ENCODE results near the gene RXYLT1.

DNA sequence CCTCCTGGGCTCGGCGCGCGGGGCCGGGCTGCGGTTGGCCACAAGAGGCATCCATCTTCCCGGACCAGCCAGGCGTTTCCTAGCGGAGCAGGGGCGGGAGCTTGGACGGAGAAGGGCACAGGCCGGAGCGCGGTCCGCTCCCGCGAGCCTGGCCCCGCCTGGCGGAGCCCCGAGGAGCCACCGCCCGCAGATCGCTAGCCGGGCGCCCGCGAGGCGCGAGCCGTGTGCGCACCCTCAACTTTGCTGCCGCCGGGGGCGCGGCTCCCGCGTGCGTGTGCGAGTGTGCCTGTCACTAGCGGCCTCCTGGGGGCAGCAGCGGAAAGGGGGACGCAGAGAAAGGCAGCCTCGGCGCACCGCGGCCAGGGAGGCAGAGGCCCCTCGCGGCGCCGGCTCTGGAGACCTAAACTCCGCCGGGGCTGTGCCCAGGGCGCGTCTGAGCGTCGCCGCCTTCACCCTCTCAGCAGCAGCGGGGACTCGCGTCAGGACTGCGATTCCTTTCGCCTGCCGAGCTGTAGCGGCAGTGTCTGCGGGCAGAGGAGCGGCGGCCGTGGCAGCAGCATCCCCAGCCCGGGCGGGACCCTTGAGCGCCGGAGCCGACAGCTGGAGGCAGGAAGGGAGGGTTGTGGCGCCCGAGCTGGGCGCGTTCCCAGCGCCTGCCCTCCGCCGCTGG, 64.1 kb downstream of the RXYLT1 start:
- TF ChIP-seq EZH2 (IDR thresholded peaks at IDR 0.05): no peak
- TF ChIP-seq POLR2AphosphoS5 (IDR thresholded peaks at IDR 0.05; ENCODE audit: borderline replicate concordance, low read depth, low read length): no peak
- peak; percentile 88 for TF ChIP-seq FOXP2 (optimal IDR thresholded peaks at IDR 0.05; ENCODE audit: control extremely low read depth, extremely low read length, insufficient read depth)
